ENCODE measurements around the gene FAM111B.
A peak's percentile ranks its signal among the peaks of the same experiment; 100 is the strongest.
"Not testable (repeated sequence)": the region's sequence is repeated elsewhere in the genome, so short reads cannot be mapped to it uniquely, and the experiment has no call there.

Gene FAM111B

GRCh38 chr11:59106363-59107336 is at the start of gene FAM111B:
FAM111B (plus strand) TSS chr11:59107237; CDS start chr11:59109626, 2,389 bp downstream.
- DNase-seq: peak; percentile 96

GRCh38 chr11:59058120-59059033 is 48.7 kb upstream of the FAM111B start:
- DNase-seq: peak; percentile 97

- not testable (repeated sequence) for DNase-seq
These were observed 46.9 kb upstream of the FAM111B start for GRCh38 chr11:59060096-59060495.

GRCh38 chr11:59062602-59063529 is 44.2 kb upstream of the FAM111B start:
- DNase-seq: peak; percentile 29

GRCh38 chr11:59063996-59064727 is 42.9 kb upstream of the FAM111B start:
- DNase-seq: not testable (repeated sequence)

GRCh38 chr11:59069087-59069486 is 38.0 kb upstream of the FAM111B start:
- DNase-seq: no peak

GRCh38 chr11:59076876-59077571 is 30.0 kb upstream of the FAM111B start:
- DNase-seq: no peak

GRCh38 chr11:59078435-59078834 is 28.6 kb upstream of the FAM111B start:
- no peak for DNase-seq

GRCh38 chr11:59079086-59079485 is 28.0 kb upstream of the FAM111B start:
- no peak for DNase-seq

GRCh38 chr11:59080421-59080820 is 26.6 kb upstream of the FAM111B start:
- DNase-seq: not testable (repeated sequence)

- DNase-seq: not testable (repeated sequence)
These were observed 25.5 kb upstream of the FAM111B start for GRCh38 chr11:59081430-59082020.

- DNase-seq: not testable (repeated sequence)
These were observed 21.0 kb upstream of the FAM111B start, which contains the start of gene GLYATL1B for GRCh38 chr11:59086007-59086406. GLYATL1B (plus strand) TSS chr11:59086307; CDS start chr11:59086307, 0 bp downstream.

- no peak for DNase-seq
These were observed 18.9 kb upstream of the FAM111B start for GRCh38 chr11:59088162-59088561.

GRCh38 chr11:59093576-59093975 is 13.5 kb upstream of the FAM111B start:
- not testable (repeated sequence) for DNase-seq

GRCh38 chr11:59095225-59095624 is 11.8 kb upstream of the FAM111B start:
- DNase-seq: not testable (repeated sequence)

GRCh38 chr11:59095972-59096575 is 11.0 kb upstream of the FAM111B start:
- DNase-seq: not testable (repeated sequence)

- peak; percentile 76 for DNase-seq
These were observed 9.8 kb upstream of the FAM111B start for GRCh38 chr11:59097113-59097708.

- not testable (repeated sequence) for DNase-seq
These were observed 9.1 kb upstream of the FAM111B start for GRCh38 chr11:59097938-59098337.

- DNase-seq: peak; percentile 83
These were observed 4.7 kb upstream of the FAM111B start for GRCh38 chr11:59102259-59102765.
